Loucy (cell line): ENCODE results near the gene SH3YL1.

Experiments used
- EZH2phosphoT487 ChIP-seq: fragments of 200-600 bp; IDR thresholded peaks from 2 replicates; pipeline ENCODE4 v1.6.1; 2018; ENCODE audit warnings: antibody characterized with exemption, mild to moderate bottlenecking, moderate library complexity, borderline replicate concordance
- TF ChIP-seq, protein P1 (sequence below): fragments of 200-600 bp; sonication (generic); conservative IDR thresholded peaks from 2 replicates; pipeline ENCODE4 v1.5.1; 2014; ENCODE audit warnings: mild to moderate bottlenecking, antibody characterized with exemption, low read length

DNA sequence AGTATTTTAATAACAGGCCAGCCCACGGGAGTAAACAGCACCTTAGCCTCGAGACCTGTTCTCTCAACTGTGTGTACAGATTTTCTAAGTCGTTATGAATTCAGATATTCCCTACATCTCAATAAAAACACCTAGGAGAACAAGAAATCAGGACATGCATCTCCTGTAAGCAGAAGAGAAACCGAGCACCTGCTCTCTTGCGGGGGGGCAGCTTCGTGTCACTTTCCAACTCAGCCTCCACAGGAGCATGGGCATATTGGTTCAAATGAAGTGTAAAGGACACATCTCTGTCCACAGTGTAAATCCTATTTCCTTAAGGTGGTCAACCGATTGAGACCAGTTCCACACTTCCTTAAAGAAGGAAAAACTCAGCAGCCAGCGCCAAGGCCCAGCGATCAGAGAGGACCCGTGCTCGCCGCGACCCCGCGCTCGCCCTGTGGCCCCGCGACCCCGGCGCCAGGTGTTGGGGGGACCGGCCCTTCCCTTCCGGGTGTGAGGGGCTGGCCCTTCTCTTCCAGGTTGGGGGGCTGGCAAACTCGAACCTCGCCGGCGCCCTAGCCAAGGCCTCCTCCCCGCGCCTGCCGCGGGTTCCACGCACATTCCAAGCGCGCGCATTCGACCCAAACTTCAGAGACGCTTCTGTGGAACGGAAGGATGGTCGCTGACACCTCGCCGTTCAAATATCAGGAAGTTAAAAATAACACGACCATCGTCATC lies 652 bp downstream of the SH3YL1 start:
- TF ChIP-seq, protein P1, sequence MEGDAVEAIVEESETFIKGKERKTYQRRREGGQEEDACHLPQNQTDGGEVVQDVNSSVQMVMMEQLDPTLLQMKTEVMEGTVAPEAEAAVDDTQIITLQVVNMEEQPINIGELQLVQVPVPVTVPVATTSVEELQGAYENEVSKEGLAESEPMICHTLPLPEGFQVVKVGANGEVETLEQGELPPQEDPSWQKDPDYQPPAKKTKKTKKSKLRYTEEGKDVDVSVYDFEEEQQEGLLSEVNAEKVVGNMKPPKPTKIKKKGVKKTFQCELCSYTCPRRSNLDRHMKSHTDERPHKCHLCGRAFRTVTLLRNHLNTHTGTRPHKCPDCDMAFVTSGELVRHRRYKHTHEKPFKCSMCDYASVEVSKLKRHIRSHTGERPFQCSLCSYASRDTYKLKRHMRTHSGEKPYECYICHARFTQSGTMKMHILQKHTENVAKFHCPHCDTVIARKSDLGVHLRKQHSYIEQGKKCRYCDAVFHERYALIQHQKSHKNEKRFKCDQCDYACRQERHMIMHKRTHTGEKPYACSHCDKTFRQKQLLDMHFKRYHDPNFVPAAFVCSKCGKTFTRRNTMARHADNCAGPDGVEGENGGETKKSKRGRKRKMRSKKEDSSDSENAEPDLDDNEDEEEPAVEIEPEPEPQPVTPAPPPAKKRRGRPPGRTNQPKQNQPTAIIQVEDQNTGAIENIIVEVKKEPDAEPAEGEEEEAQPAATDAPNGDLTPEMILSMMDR = no peak
- no peak for TF ChIP-seq EZH2phosphoT487
